GM20000 (cell line): Measurements from ENCODE around the gene NHLH2.

Source experiments
- DNase-seq: peaks from one replicate; pipeline ENCODE4 v3.0.0; 2012; ENCODE audit warnings: low spot score
- CTCF ChIP-seq: IDR thresholded peaks from 2 replicates; pipeline ENCODE4 v1.5.1; 2012; ENCODE audit warnings: mild to moderate bottlenecking, control low read depth; ENCODE audit errors: extremely low read depth, missing control alignments

The NHLH2 gene

GRCh38 chr1:115838431-115839028 is 2.4 kb downstream of the NHLH2 start:
- peak; percentile 44 for DNase-seq
- TF ChIP-seq CTCF: no peak

GRCh38 chr1:115837740-115838421 is 3.0 kb downstream of the NHLH2 start:
- TF ChIP-seq CTCF: no peak
- no peak for DNase-seq

- no peak for TF ChIP-seq CTCF
- no peak for DNase-seq
These were observed 3.6 kb downstream of the NHLH2 start for GRCh38 chr1:115837341-115837739.

- DNase-seq: no peak
These were observed 7.1 kb downstream of the NHLH2 start for GRCh38 chr1:115833856-115834255.

GRCh38 chr1:115832651-115833050 is 8.3 kb downstream of the NHLH2 start:
- DNase-seq: no peak
- no peak for TF ChIP-seq CTCF

More at GRCh38 chr1:115833856-115834255, 7.1 kb downstream of the NHLH2 start:
- TF ChIP-seq CTCF: no peak

GRCh38 chr1:115830963-115831362 is 10.0 kb downstream of the NHLH2 start:
- no peak for TF ChIP-seq CTCF
- no peak for DNase-seq

GRCh38 chr1:115829947-115830346 is 11.0 kb downstream of the NHLH2 start:
- TF ChIP-seq CTCF: no peak
- no peak for DNase-seq
